Activated B cell treated with CpG ODN at 0.5 μM for 24 hours (primary cell): ENCODE measurements around the gene EIPR1. TPM values are rescaled to one million over a fixed set of nuclear protein-coding genes. Genes with fewer than 3 reads are reported as not detected.
"Not testable (repeated sequence)": the region's sequence is repeated elsewhere in the genome, so short reads cannot be mapped to it uniquely, and the experiment has no call there.

ENCODE experiments used
- ATAC-seq: fragments of 200-7000 bp; cut with Tn5 transposase; one replicate; pipeline ENCODE4 v1.10.0; 2021; ENCODE audit warnings: low read depth, mild to moderate bottlenecking, moderate library complexity
- CTCF ChIA-PET: fragments of 350-600 bp; sonication (Branson Sonifier 250); formaldehyde crosslinking; loops from one replicate; lab custom pipeline; 2021; ENCODE audit warnings: antibody characterized with exemption; lab: Charles Lee
- POLR2A ChIA-PET: fragments of 350-600 bp; sonication (Branson Sonifier 250); formaldehyde crosslinking; loops from one replicate; lab custom pipeline; 2021; ENCODE audit warnings: antibody characterized with exemption; lab: Charles Lee
- DNase-seq: peaks from one replicate; pipeline ENCODE4 v3.0.0; 2022
- H3K27ac Mint-ChIP-seq: one replicate; pipeline ENCODE4 v1.8.0; 2020; ENCODE audit warnings: mixed read lengths
- H3K27me3 Mint-ChIP-seq: one replicate; pipeline ENCODE4 v1.8.0; 2021; ENCODE audit warnings: mixed read lengths
- H3K36me3 Mint-ChIP-seq: one replicate; pipeline ENCODE4 v1.8.0; 2021; ENCODE audit warnings: low read depth, mixed read lengths
- H3K4me1 Mint-ChIP-seq: one replicate; pipeline ENCODE4 v1.8.0; 2021; ENCODE audit warnings: mixed read lengths
- H3K4me3 Mint-ChIP-seq: one replicate; pipeline ENCODE4 v1.8.0; 2020; ENCODE audit warnings: mild to moderate bottlenecking, mixed read lengths
- H3K9me3 Mint-ChIP-seq: one replicate; pipeline ENCODE4 v1.8.0; 2020; ENCODE audit warnings: mixed read lengths
- CTCF ChIP-seq: fragments of 200-600 bp; IDR thresholded peaks from one replicate; pipeline ENCODE4 v1.8.0; 2022; ENCODE audit warnings: antibody characterized with exemption, mild to moderate bottlenecking
- intact Hi-C: fragments of 100-400 bp; cut with micrococcal nuclease; formaldehyde crosslinking; loops from one replicate; pipeline ENCODE4 v1.15.1; 2024
- total RNA-seq: library from RNA; stranded (reverse); gene quantifications from 2 replicates; pipeline ENCODE4 v1.2.3, GENCODE V29; 2022

The EIPR1 gene
- total RNA-seq, 1 donor from 2014 or later: 36.3 TPM

DNA sequence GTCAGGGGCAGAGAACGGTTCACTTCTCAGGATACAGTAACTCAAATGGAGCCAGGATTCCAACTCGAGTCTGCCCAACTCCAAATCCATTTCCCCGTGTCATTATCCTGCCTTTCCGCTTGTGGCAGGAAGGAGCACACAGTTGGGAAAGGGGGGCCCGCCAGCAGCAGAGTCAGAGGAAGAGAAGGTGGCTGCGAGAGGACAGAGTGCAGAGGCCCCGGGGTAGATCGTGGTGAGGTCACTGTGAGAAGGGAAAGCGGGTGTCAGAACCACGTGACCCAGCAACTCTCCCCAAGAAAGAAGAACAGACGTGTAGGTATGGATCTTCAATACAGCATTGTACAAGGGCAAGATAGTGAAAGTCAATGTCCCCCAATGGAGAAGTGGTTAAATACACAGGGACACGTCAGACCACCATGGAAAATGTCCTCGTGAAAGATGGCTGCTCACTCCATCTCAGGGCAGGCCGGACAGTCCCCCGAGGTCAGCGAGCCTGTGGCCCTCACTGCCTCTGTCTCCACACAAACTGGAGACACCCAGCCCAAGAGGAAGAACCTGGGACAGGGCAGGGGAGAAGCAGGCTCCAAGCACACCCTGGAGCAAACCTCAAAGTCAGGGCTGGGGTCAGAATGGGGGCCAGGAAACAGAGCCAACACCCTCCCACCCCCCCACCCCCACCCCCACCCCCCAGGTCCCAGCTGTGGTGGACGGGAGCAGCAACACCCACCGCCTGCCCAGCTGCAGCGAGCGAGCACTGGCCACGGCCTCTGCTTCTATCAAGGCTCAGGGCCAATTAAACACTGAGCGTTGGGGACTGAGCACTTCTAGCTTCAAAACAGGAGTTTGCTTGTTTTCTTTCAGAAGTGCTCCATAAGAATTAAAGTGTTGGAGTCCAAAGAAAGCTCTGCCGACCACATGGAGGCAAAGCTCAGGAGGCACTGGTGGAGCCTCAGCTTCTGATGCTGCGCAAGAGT lies 92.7 kb downstream of the EIPR1 start:
- no peak overlapping the region for H3K4me3 Mint-ChIP-seq
- TF ChIP-seq CTCF: no peak
- no peaks in the 10 kb centered on the region for H3K4me1 Mint-ChIP-seq
- ChIA-PET CTCF (no interaction called here), POLR2A (interaction anchor here (0.6 kb wide), 1 partner anchor 130 kb away, joined by 3 read pairs; no protein-coding TSS in a partner anchor)
- no peak overlapping the region for H3K27ac Mint-ChIP-seq
- no peak for DNase-seq
- H3K36me3 Mint-ChIP-seq: peaks cover 33% of the 10 kb centered on the region
- H3K27me3 Mint-ChIP-seq: no peaks in the 10 kb centered on the region
- ATAC-seq: no peak
- H3K9me3 Mint-ChIP-seq: peaks cover 6% of the 10 kb centered on the region
- intact Hi-C loops: no loop called here

DNA sequence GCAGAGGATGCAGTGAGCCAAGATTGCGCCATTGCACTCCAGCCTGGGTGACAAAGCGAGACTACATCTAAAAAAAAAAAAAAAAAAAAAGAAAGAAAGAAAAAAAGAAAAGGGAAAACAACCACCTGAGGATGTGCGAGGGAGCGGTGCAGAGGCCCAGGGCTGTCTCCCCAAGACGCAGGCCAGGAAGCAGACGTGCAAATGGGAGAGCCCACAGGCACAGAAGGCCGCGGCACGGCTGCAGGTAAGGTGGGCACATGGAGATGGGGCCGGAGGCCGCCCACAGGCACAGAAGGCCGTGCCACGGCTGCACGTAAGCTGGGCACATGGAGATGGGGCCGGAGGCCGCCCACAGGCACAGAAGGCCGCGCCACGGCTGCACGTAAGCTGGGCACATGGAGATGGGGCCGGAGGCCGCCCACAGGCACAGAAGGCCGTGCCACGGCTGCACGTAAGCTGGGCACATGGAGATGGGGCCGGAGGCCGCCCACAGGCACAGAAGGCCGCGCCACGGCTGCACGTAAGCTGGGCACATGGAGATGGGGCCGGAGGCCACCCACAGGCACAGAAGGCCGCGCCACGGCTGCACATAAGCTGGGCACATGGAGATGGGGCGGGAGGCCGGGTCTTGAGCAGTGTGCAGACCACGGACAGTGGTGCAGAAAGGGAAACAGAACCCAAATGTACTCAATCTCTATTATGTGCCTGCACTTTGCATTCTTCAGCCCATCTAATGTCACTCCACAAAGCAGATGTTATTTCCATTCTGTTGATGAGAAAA lies 93.6 kb downstream of the EIPR1 start:
- DNase-seq, H3K4me3 Mint-ChIP-seq, ATAC-seq, H3K9me3 Mint-ChIP-seq, H3K4me1 Mint-ChIP-seq, CTCF ChIA-PET, POLR2A ChIA-PET, intact Hi-C loops, H3K27ac Mint-ChIP-seq, H3K27me3 Mint-ChIP-seq: not testable (repeated sequence)
- H3K36me3 Mint-ChIP-seq: peaks cover 37% of the 10 kb centered on the region

GRCh38 chr2:3283206-3283605 lies 94.4 kb downstream of the EIPR1 start:
- Mint-ChIP-seq H3K36me3 (peaks cover 39% of the 10 kb centered on the region), H3K9me3 (peaks cover 6% of the 10 kb centered on the region), H3K4me3 (no peak overlapping the region), H3K4me1 (no peaks in the 10 kb centered on the region), H3K27ac (no peak overlapping the region), H3K27me3 (no peaks in the 10 kb centered on the region)
- ChIA-PET CTCF (no interaction called here), POLR2A (no interaction called here)
- DNase-seq (no peak), ATAC-seq (no peak)
- TF ChIP-seq CTCF: no peak
- intact Hi-C loops: no loop called here

DNA sequence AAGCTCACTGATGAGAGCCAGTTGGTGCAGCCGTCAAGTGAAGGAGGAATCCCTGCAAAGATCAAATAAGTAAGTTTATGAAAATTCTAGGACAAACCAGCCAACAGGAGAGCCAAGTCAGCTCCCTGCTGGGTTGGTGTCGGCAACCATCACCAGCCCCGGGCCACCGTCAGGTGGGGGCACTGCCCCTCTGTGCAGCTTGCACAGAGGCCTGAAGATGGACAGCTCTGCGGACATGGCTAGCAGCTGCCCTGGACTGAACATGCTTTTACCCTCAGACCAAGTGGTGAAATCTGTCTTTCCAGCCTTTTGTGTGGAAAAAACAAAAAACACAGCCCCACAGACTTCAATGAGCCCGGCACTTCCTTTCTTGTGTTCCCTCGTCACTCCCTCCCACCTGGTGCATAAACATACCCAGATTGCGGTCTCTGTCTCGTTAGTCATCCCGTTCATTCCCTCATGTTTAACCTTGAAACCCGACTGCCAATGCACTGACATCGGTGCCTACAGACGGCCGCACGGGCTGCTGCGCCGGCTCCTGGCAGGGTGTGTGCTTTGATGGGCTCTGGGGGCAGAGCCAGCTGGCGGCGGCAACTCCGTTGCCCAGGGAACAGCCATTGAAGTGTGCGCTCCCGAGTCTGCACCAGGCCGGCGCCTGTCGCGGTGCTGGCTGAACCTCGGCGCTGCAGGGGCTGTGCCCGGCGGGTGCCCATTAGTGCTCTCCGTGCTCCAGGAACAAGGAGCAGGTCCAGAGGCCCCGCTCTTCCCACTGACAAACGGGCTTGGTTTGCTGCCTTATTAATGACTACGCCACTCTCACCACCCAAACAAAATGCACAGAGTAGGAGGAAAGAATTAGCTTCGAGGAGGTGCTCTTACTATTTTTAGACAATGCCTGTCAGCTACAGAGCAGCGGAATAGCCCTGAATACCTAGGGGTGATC lies 95.3 kb downstream of the EIPR1 start:
- ATAC-seq (no peak), DNase-seq (no peak)
- POLR2A ChIA-PET: no interaction called here
- Mint-ChIP-seq H3K4me1 (no peaks in the 10 kb centered on the region), H3K27me3 (no peaks in the 10 kb centered on the region), H3K27ac (no peak overlapping the region), H3K4me3 (no peak overlapping the region), H3K9me3 (peaks cover 4% of the 10 kb centered on the region), H3K36me3 (peaks cover 40% of the 10 kb centered on the region)
- TF ChIP-seq CTCF: no peak
- intact Hi-C loops: no loop called here
- CTCF ChIA-PET: no interaction called here
